Suprapubic skin (tissue), 4 donors: ENCODE results near the gene CBARP. TPM values are rescaled to one million over a fixed set of nuclear protein-coding genes. Genes with fewer than 3 reads are reported as not detected.

Experiments
- DNase-seq, 2 donors: peaks; one replicate each; pipeline ENCODE4 v3.0.0-alpha.2; 2019; ENCODE audit warnings: low spot score in 2 of 2
- H3K27ac ChIP-seq: fragments of 200-600 bp; sonication (generic); one replicate; pipeline ENCODE4 v1.5.1; 2019
- H3K27me3 ChIP-seq: fragments of 200-600 bp; sonication (generic); one replicate; pipeline ENCODE4 v1.5.1; 2019
- H3K36me3 ChIP-seq: fragments of 200-600 bp; sonication (generic); one replicate; pipeline ENCODE4 v1.5.1; 2019
- H3K4me1 ChIP-seq: fragments of 200-600 bp; sonication (generic); one replicate; pipeline ENCODE4 v1.5.1; 2019
- H3K4me3 ChIP-seq: fragments of 200-600 bp; sonication (generic); one replicate; pipeline ENCODE4 v1.5.1; 2019; ENCODE audit warnings: mild to moderate bottlenecking
- H3K9me3 ChIP-seq: fragments of 200-600 bp; sonication (generic); one replicate; pipeline ENCODE4 v1.5.1; 2019
- CTCF ChIP-seq, 2 donors: fragments of 200-600 bp in 1 of 2; fragments of 450-650 bp in 1 of 2; sonication (generic) in 1 of 2; IDR thresholded peaks; one replicate each; pipeline ENCODE4 v1.5.1; 2016 to 2019; ENCODE audit warnings: antibody characterized with exemption in 2 of 2, mild to moderate bottlenecking in 1 of 2, moderate library complexity in 1 of 2
- EP300 ChIP-seq: sonication (generic); formaldehyde crosslinking; IDR thresholded peaks from one replicate; pipeline ENCODE4 v1.6.1; 2017; ENCODE audit warnings: antibody characterized with exemption
- POLR2A ChIP-seq, 2 donors: fragments of 450-650 bp; IDR thresholded peaks; one replicate each; pipeline ENCODE4 v1.6.1; 2017; ENCODE audit warnings: antibody characterized with exemption in 2 of 2, mild to moderate bottlenecking in 2 of 2, moderate library complexity in 2 of 2
- POLR2AphosphoS5 ChIP-seq, 3 donors: sonication (generic); formaldehyde crosslinking; IDR thresholded peaks; one replicate each; pipeline ENCODE4 v1.6.1; 2017; ENCODE audit warnings: antibody characterized with exemption in 3 of 3
- WGBS: methylation state at CpG from one replicate; pipeline ENCODE4 v1.1.5; 2018; 5-methylcytosine and 5-hydroxymethylcytosine counted together
- total RNA-seq, 4 donors: library from RNA; depleted of rRNA; stranded (reverse); fragments of >200 nt; gene quantifications; one replicate each; pipeline ENCODE4 v1.1.0, GENCODE V29; 2016

CBARP gene
- total RNA-seq, 4 donors from 2014 or later, result 2.9 to 8.6 (median 5.1) TPM

- Histone ChIP-seq H3K4me1 (peaks cover 74% of the 10 kb centered on the region), H3K9me3 (no peaks in the 10 kb centered on the region), H3K27me3 (no peaks in the 10 kb centered on the region), H3K27ac (peak overlapping the region; percentile 88), H3K36me3 (peaks cover 9% of the 10 kb centered on the region), H3K4me3 (peak overlapping the region; percentile 42)
- WGBS, result 38% methylated on average over 8 of the region's 26 CpGs
- peak in 1 of 2 donors; percentile 86 for DNase-seq
- TF ChIP-seq EP300, result peak; percentile 78
- TF ChIP-seq CTCF (IDR thresholded peaks at IDR 0.05), result no peak
- peak in 1 of 3 donors; percentile 20 for TF ChIP-seq POLR2AphosphoS5 (IDR thresholded peaks at IDR 0.05)
Measured at GRCh38 chr19:1245494-1246264, 7.9 kb upstream of the CBARP start.

- Histone ChIP-seq H3K27ac (peak overlapping the region; percentile 88), H3K36me3 (peaks cover 2% of the 10 kb centered on the region), H3K27me3 (no peaks in the 10 kb centered on the region), H3K4me3 (peak overlapping the region; percentile 42), H3K4me1 (peaks cover 82% of the 10 kb centered on the region), H3K9me3 (no peaks in the 10 kb centered on the region)
- WGBS, result under 1% methylated on average over 23 of the region's 31 CpGs
- TF ChIP-seq POLR2AphosphoS5 (IDR thresholded peaks at IDR 0.05), result no peak
- TF ChIP-seq POLR2A (IDR thresholded peaks at IDR 0.05), result no peak
- no peak for TF ChIP-seq CTCF (IDR thresholded peaks at IDR 0.05)
- no peak for TF ChIP-seq EP300
- DNase-seq, result peak in 1 of 2 donors; percentile 88
Measured at GRCh38 chr19:1244693-1245451, 7.1 kb upstream of the CBARP start.

- H3K4me3 ChIP-seq, result peak overlapping the region; percentile 42
- peaks cover 85% of the 10 kb centered on the region for H3K4me1 ChIP-seq
- DNase-seq, result peak; percentile 94
- H3K27ac ChIP-seq, result peak overlapping the region; percentile 88
- H3K9me3 ChIP-seq, result no peaks in the 10 kb centered on the region
- TF ChIP-seq CTCF (IDR thresholded peaks at IDR 0.05) (peak; percentile 96 to 97), POLR2A (IDR thresholded peaks at IDR 0.05) (no peak), POLR2AphosphoS5 (IDR thresholded peaks at IDR 0.05) (peak in 1 of 3 donors; percentile 36), EP300 (no peak)
- 70% methylated on average over 8 of the region's 33 CpGs for WGBS
- no peaks in the 10 kb centered on the region for H3K36me3 ChIP-seq
- H3K27me3 ChIP-seq, result no peaks in the 10 kb centered on the region
Measured at GRCh38 chr19:1243768-1244692, 6.2 kb upstream of the CBARP start.

- Histone ChIP-seq H3K9me3 (no peaks in the 10 kb centered on the region), H3K4me3 (peak within 1 kb of the TSS; percentile 97), H3K27ac (peak within 1 kb of the TSS; percentile 91), H3K4me1 (peaks cover 88% of the 10 kb centered on the region), H3K27me3 (peaks cover 7% of the 10 kb centered on the region), H3K36me3 (no peaks in the 10 kb centered on the region)
- peak in 1 of 3 donors; percentile 45 for TF ChIP-seq POLR2AphosphoS5 (IDR thresholded peaks at IDR 0.05)
- TF ChIP-seq POLR2A (IDR thresholded peaks at IDR 0.05), result peak; percentile 33 to 38
- TF ChIP-seq EP300, result no peak
- WGBS, result under 1% methylated on average over 21 of the region's 79 CpGs
- DNase-seq, result peak; percentile 95 to 98
Measured at GRCh38 chr19:1241417-1242095, 3.8 kb upstream of the CBARP start, which contains the start of gene ATP5F1D. Gene ATP5F1D, plus strand, starts transcription at chr19:1241751. Its CDS starts 100 bp downstream, at chr19:1241851.

GRCh38 chr19:1240925-1241324 is 3.1 kb upstream of the CBARP start:
- Histone ChIP-seq H3K27me3 (peaks cover 7% of the 10 kb centered on the region), H3K9me3 (no peaks in the 10 kb centered on the region), H3K4me1 (peaks cover 88% of the 10 kb centered on the region), H3K36me3 (no peaks in the 10 kb centered on the region), H3K27ac (no peak overlapping the region), H3K4me3 (peak overlapping the region; percentile 97)
- DNase-seq, result no peak
- 41% methylated on average over 11 of the region's 15 CpGs for WGBS
- TF ChIP-seq CTCF (IDR thresholded peaks at IDR 0.05), result no peak
- no peak for TF ChIP-seq POLR2AphosphoS5 (IDR thresholded peaks at IDR 0.05)
- no peak for TF ChIP-seq EP300
- no peak for TF ChIP-seq POLR2A (IDR thresholded peaks at IDR 0.05)
